BE2C (cell line): ENCODE measurements around the gene PTPRN2.

Experiments used
- DNase-seq: peaks from one replicate; pipeline ENCODE4 v3.0.0-alpha.2; 2020
- H3K27me3 ChIP-seq: fragments of 250-450 bp; sonication (Bioruptor Pico); 2 replicates; pipeline ENCODE4 v1.5.1; 2020; ENCODE audit warnings: mild to moderate bottlenecking
- H3K36me3 ChIP-seq: fragments of 250-450 bp; sonication (Bioruptor Pico); 2 replicates; pipeline ENCODE4 v1.5.1; 2020; ENCODE audit warnings: mild to moderate bottlenecking
- H3K4me1 ChIP-seq: fragments of 250-450 bp; sonication (Bioruptor Pico); 2 replicates; pipeline ENCODE4 v1.5.1; 2020
- H3K4me3 ChIP-seq: 2 replicates; pipeline ENCODE4 v1.5.1; 2011; ENCODE audit warnings: low read depth, low read length
- H3K9me3 ChIP-seq: fragments of 250-450 bp; sonication (Bioruptor Pico); 2 replicates; pipeline ENCODE4 v1.5.1; 2020
- CTCF ChIP-seq: IDR thresholded peaks from 2 replicates; pipeline ENCODE4 v1.5.1; 2012; ENCODE audit warnings: mild to moderate bottlenecking, low read depth, low read length

Gene PTPRN2

DNA sequence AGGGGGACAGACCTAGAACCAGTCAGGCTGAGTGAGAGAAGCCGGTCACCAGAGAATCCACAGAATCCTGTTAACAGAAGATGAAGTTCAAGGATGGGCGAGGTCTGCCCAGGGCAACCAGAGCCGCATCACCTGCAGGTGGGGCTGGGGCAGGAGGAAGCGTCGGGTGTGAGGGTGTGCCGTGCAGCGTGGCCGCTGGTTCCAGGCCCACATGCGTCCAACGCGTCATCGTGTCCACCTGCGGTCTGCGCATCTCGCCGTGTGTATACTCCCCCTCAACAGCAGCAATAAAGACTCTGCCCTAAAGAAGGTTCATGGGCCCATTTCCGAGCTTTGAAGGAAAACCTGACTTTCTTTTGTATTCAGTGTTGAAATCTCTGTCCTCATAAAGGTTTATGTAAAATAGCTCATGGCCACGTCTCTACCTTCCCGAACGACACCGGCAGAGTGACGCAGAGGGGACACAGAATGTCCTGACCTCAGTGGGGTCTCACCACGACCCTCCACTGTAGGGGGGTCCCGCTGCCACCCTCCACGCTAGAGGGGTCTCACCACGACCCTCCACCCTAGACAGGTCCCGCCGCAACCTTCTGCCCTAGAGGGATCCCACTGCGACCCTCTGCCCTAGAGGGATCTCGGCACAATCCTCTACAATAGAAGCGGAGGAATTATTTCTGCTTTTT, 446.9 kb downstream of the PTPRN2 start:
- H3K27me3 ChIP-seq = no peaks in the 10 kb centered on the region
- no peak for TF ChIP-seq CTCF
- no peaks in the 10 kb centered on the region for H3K36me3 ChIP-seq
- H3K9me3 ChIP-seq = no peaks in the 10 kb centered on the region
- no peak for DNase-seq
- no peak overlapping the region for H3K4me3 ChIP-seq
- no peaks in the 10 kb centered on the region for H3K4me1 ChIP-seq

GRCh38 chr7:158139499-158139898, 448.1 kb downstream of the PTPRN2 start:
- no peak for TF ChIP-seq CTCF
- Histone ChIP-seq H3K9me3 (no peaks in the 10 kb centered on the region), H3K4me3 (no peak overlapping the region), H3K4me1 (no peaks in the 10 kb centered on the region), H3K27me3 (no peaks in the 10 kb centered on the region), H3K36me3 (no peaks in the 10 kb centered on the region)
- DNase-seq = no peak

- Histone ChIP-seq H3K27me3 (no peaks in the 10 kb centered on the region), H3K36me3 (no peaks in the 10 kb centered on the region), H3K9me3 (no peaks in the 10 kb centered on the region), H3K4me3 (no peak overlapping the region), H3K4me1 (no peaks in the 10 kb centered on the region)
- no peak for TF ChIP-seq CTCF
- DNase-seq = no peak
Measured at GRCh38 chr7:158138329-158138597, 449.4 kb downstream of the PTPRN2 start.

DNA sequence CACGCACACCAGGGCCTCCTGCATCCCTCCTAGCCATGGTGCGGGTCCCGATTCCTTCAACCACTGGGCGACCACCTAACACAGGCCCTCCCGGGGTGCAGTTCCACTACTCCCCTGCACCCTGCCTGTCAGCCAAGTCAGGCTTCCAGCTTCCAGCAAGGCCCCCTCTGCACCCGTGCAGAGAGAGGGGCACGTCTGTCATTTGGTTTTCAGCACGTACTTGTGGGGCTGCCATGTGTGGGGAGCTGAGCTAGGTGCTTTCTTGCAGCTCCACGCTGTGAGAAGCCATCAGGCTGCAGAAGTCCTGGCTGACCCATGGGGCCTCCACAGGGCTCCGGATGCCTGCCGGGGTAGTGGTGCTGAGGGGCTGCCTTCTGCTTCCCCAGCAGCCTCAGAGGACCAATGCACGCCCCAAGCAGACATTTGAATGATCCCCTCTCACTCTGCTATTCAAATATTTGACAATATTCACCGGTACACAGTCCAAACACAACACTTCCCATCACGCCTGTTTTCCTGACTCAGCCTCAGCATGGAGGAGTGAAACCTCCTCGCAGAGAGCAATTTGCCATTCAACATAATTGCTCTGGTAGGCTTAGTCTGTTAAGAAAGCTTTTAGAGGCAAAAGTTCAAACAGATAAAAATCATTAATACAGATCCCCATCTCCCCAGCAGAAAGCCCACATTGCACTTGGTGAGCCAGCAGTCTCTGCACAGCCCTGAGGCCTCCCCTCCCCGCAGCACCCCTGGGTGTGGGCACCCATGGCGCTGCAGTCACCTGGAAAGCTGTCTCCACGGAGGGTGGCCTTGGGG, 449.9 kb downstream of the PTPRN2 start:
- Histone ChIP-seq H3K4me3 (no peak overlapping the region), H3K4me1 (no peaks in the 10 kb centered on the region), H3K36me3 (no peaks in the 10 kb centered on the region), H3K27me3 (no peaks in the 10 kb centered on the region), H3K9me3 (no peaks in the 10 kb centered on the region)
- no peak for TF ChIP-seq CTCF
- DNase-seq = no peak

- Histone ChIP-seq H3K9me3 (no peaks in the 10 kb centered on the region; the same call in 1 of the 2 replicates), H3K4me3 (no peak overlapping the region), H3K36me3 (no peaks in the 10 kb centered on the region), H3K27me3 (no peaks in the 10 kb centered on the region), H3K4me1 (no peaks in the 10 kb centered on the region)
- no peak for TF ChIP-seq CTCF
- no peak for DNase-seq
Measured at GRCh38 chr7:158135931-158136330, 451.7 kb downstream of the PTPRN2 start.

DNA sequence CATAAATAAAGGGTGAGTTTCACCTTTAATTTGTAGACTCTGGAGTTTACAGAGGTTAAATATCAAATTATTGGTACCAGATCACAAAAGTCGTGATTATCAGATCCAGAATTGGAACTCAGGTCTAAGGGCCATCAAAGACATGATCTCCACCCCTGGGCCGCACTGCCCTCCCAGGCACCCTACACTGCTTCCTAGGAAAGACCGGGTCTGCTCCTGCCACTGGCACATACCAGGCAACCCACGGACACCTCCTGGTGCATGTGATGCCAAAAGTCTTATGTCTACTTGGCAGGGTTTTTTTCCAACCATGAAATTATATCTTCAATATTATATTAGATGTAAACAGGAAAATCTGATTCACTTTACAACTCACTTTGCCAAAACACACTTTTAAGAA, 452.8 kb downstream of the PTPRN2 start:
- Histone ChIP-seq H3K4me3 (no peak overlapping the region), H3K9me3 (no peaks in the 10 kb centered on the region; the same call in 1 of the 2 replicates), H3K4me1 (no peaks in the 10 kb centered on the region), H3K27me3 (no peaks in the 10 kb centered on the region), H3K36me3 (no peaks in the 10 kb centered on the region)
- no peak for TF ChIP-seq CTCF
- DNase-seq = no peak
